ENCODE measurements around the gene MAP3K20.

- TF ChIP-seq YY1 (IDR thresholded peaks at IDR 0.05; ENCODE audit: low read depth, low read length) (no peak), JUNB (IDR thresholded peaks at IDR 0.05) (no peak), EP300 (IDR thresholded peaks at IDR 0.05; ENCODE audit: borderline replicate concordance in 1 of 2, control insufficient read depth in 1 of 2, low read depth in 2 of 2, low read length in 2 of 2) (no peak), CHD4 (IDR thresholded peaks at IDR 0.05) (no peak), POLR2AphosphoS5 (IDR thresholded peaks at IDR 0.05; ENCODE audit: low read length) (no peak), POLR2AphosphoS2 (IDR thresholded peaks at IDR 0.05; ENCODE audit: low read depth, low read length) (no peak), SIN3A (IDR thresholded peaks at IDR 0.05; ENCODE audit: low read depth, low read length) (no peak), ZNF274 (IDR thresholded peaks at IDR 0.05; ENCODE audit: insufficient read depth, insufficient read length) (no peak), TAF1 (IDR thresholded peaks at IDR 0.05; ENCODE audit: borderline replicate concordance, low read depth, low read length) (no peak)
Measured at GRCh38 chr2:173095356-173095755, 19.7 kb downstream of the MAP3K20 start.
